HL-60 (cell line): ENCODE data around the gene SHROOM3.

Experiments used
- DNase-seq, 2 experiments: peaks; one replicate each; pipeline ENCODE4 v3.0.0-alpha.2; 2010 to 2020; ENCODE audit warnings: low read depth in 1 of 2, low spot score in 1 of 2
- H3K27ac ChIP-seq: fragments of 250-450 bp; sonication (Bioruptor Pico); replicated peaks from 2 replicates; pipeline ENCODE4 v1.5.1; 2020; ENCODE audit warnings: mild to moderate bottlenecking, moderate library complexity
- H3K27me3 ChIP-seq: fragments of 250-450 bp; sonication (Bioruptor Pico); 2 replicates; pipeline ENCODE4 v1.5.1; 2021; ENCODE audit warnings: mild to moderate bottlenecking, moderate library complexity; ENCODE audit not compliant: insufficient read depth, poor library complexity, severe bottlenecking
- H3K4me3 ChIP-seq: replicated peaks from 2 replicates; pipeline ENCODE4 v1.5.1; 2011; ENCODE audit warnings: mild to moderate bottlenecking, control low read depth, low read length; ENCODE audit not compliant: insufficient read depth
- CTCF ChIP-seq: IDR thresholded peaks from one replicate; pipeline ENCODE4 v1.5.1; 2011; ENCODE audit warnings: low read length, control low read depth, inconsistent platforms; ENCODE audit not compliant: insufficient read depth
- GABPA ChIP-seq: IDR thresholded peaks from 2 replicates; pipeline ENCODE4 v1.6.1; 2012; ENCODE audit warnings: low read depth
- POLR2AphosphoS5 ChIP-seq: IDR thresholded peaks from 2 replicates; pipeline ENCODE4 v1.6.1; 2012; ENCODE audit warnings: low read depth
- REST ChIP-seq: IDR thresholded peaks from 2 replicates; pipeline ENCODE4 v1.6.1; 2012; ENCODE audit warnings: low read depth; ENCODE audit not compliant: insufficient replicate concordance
- SPI1 ChIP-seq: IDR thresholded peaks from 2 replicates; pipeline ENCODE4 v1.6.1; 2012; ENCODE audit warnings: low read depth, mild to moderate bottlenecking, borderline replicate concordance

SHROOM3 gene

GRCh38 chr4:76702440-76703122, 267.6 kb downstream of the SHROOM3 start:
- H3K27me3 ChIP-seq = peaks cover 5% of the 10 kb centered on the region
- no peak overlapping the region for H3K4me3 ChIP-seq
- DNase-seq = no peak
- TF ChIP-seq REST = no peak
- TF ChIP-seq POLR2AphosphoS5 = no peak
- no peak for TF ChIP-seq SPI1
- TF ChIP-seq GABPA = no peak
- TF ChIP-seq CTCF = no peak
- H3K27ac ChIP-seq = no peak overlapping the region

- DNase-seq = no peak
- no peak for TF ChIP-seq REST
- TF ChIP-seq POLR2AphosphoS5 = no peak
- TF ChIP-seq CTCF = no peak
- no peak for TF ChIP-seq SPI1
- TF ChIP-seq GABPA = no peak
- Histone ChIP-seq H3K27ac (no peak overlapping the region), H3K27me3 (peaks cover 3% of the 10 kb centered on the region), H3K4me3 (no peak overlapping the region)
These were observed 268.1 kb downstream of the SHROOM3 start for GRCh38 chr4:76703123-76703490.

- H3K27me3 ChIP-seq = peaks cover 3% of the 10 kb centered on the region
- DNase-seq = no peak
- TF ChIP-seq POLR2AphosphoS5 (no peak), GABPA (no peak), CTCF (no peak), REST (no peak), SPI1 (no peak)
- H3K27ac ChIP-seq = no peak overlapping the region
- no peak overlapping the region for H3K4me3 ChIP-seq
These were observed 268.6 kb downstream of the SHROOM3 start for GRCh38 chr4:76703676-76704075.
